Renal cortical epithelial cell (primary cell): ENCODE measurements around the gene CACNG3. TPM values are rescaled to one million over a fixed set of nuclear protein-coding genes. Genes with fewer than 3 reads are reported as not detected.

Experiments used
- DNase-seq: peaks from one replicate; pipeline ENCODE4 v3.0.0-alpha.2; 2011; ENCODE audit warnings: low read depth
- total RNA-seq: library from RNA; depleted of rRNA; stranded (reverse); fragments of >200 nt; gene quantifications from 2 replicates; pipeline ENCODE4 v1.2.3, GENCODE V29; 2014

The CACNG3 gene
- total RNA-seq, 1 donor from 2014 or later: not detected

DNA sequence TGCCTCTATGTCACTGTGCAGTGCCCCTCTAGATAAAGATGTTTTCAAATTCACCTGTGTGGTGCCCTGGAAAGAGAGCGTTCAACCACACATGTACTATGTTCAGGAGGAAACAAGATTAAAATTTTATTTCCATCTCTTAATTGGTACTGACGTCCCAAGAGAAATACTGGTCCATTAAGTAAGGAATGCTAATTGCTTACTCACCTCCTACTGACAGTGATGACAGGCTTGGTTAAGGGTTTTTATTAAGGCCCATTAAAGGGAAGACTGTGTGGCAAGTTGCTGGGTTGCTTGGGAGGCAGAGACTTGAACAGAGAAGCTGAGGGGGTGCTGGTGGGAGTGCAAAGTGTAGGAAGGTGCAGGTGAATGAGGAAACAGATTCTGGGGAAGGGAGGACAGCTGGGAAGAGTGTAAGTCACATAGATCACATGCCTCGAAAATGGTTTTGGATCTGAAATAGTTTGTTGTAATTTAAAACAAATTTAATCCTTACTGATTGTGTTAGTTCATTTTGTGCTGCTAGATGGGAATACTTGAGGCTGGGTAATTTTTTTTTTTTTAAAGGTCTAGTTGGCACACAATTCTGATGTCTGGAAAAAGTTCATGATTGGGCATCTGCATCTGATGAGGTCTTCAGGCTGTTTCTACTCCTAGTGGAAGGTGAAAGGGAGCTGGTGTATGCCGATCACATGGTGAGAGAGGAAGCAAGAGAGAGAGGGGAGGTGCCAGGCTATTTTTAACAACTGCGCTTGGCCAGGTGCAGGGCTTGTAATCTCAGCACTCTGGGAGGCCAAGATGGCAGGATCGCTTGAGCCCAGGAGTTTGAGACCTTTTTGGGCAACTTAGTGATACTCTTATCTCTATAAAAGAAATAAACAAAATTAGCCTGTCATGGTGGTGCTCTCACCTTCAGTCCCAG, 140.5 kb downstream of the CACNG3 start:
- DNase-seq: no peak

DNA sequence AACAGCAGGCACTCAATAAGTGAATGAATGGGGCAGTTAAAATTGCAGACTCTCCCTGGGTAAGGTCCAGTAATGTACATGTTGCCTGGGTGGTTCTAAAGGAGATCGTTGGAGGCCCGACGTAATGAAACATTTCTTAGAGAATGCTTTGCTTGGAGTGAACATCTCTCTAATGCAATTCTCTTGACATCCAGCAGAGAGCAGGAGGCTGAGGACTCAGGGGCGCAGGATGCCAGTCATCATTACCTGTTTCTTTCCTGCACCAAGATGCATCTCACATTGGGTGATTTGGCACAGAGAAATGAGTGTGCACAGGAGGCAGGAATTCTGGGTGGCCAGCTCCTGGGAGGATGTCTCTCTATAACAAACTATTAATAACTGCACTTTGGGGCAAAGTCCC, 152.9 kb downstream of the CACNG3 start:
- no peak for DNase-seq
